HUES64 (cell line): ENCODE measurements around the gene C4B.
A peak's percentile ranks its signal among the peaks of the same experiment; 100 is the strongest.
"Not testable (repeated sequence)": the region's sequence is repeated elsewhere in the genome, so short reads cannot be mapped to it uniquely, and the experiment has no call there.

ENCODE experiments used
- H3K27ac ChIP-seq: 2 replicates; pipeline ENCODE4 v1.7.0; 2013; ENCODE audit warnings: low read depth, low read length, inconsistent platforms
- H3K27me3 ChIP-seq: 2 replicates; pipeline ENCODE4 v1.6.1; 2013; ENCODE audit warnings: mild to moderate bottlenecking, low read length; ENCODE audit not compliant: insufficient read depth
- H3K36me3 ChIP-seq: 2 replicates; pipeline ENCODE4 v1.6.1; 2013; ENCODE audit warnings: mild to moderate bottlenecking, low read length; ENCODE audit not compliant: insufficient read depth
- H3K4me1 ChIP-seq: 2 replicates; pipeline ENCODE4 v1.6.1; 2013; ENCODE audit warnings: mild to moderate bottlenecking, low read length, moderate library complexity; ENCODE audit not compliant: insufficient read depth
- H3K4me3 ChIP-seq: 2 replicates; pipeline ENCODE4 v1.5.1; 2013; ENCODE audit warnings: mild to moderate bottlenecking, low read length, moderate library complexity
- H3K9ac ChIP-seq: 2 replicates; pipeline ENCODE4 v1.6.1; 2013; ENCODE audit warnings: mild to moderate bottlenecking, low read depth, low read length
- H3K9me3 ChIP-seq: 2 replicates; pipeline ENCODE4 v1.6.1; 2013; ENCODE audit warnings: low read depth, low read length; ENCODE audit not compliant: insufficient read depth
- WGBS: fragments of 150-250, 120-280 bp; methylation state at CpG from one replicate; pipeline ENCODE4 v1.1.7; 2013; ENCODE audit warnings: missing lambda C conversion rate; 5-methylcytosine and 5-hydroxymethylcytosine counted together

C4B gene

DNA sequence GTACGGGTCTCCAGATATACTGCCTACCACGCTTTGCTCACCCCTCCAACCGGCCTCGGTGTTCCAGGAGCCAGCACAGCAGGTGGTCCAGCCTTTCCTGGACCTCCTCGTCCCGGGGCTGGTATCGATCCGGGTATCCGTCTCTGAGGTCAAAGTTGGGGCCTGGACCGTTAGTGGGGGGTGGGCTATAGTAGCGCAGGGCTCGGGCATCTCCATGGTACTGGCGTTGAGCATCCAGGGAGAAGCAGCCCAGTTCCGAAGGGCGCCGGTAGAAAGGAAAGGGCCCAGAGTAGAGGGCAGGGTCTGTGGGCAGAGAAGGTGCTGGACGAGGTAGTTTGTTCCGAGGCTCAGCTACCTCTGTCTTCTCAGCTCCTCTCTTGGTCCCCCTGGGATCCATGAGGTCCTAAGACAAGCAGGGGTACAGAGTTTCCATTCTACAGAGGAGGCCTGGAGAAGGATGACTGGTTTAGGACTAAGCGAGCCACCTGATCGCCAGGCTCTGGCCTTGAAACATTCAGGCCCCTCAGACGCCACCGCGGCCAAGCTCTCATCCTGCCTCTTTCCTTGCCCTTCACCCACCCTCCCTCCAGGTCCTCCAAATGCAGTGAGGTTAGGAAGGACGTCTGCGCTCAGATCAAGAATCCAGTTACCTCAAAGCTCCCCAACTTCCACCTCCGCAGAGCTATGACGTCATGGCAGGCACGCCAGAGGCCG is 43.2 kb upstream of the C4B start:
- Histone ChIP-seq H3K27me3 (no peaks in the 10 kb centered on the region), H3K4me3 (peak overlapping the region; percentile 90), H3K27ac (peak overlapping the region; percentile 98), H3K9ac (peak overlapping the region; percentile 77), H3K9me3 (no peaks in the 10 kb centered on the region), H3K36me3 (peaks cover 42% of the 10 kb centered on the region), H3K4me1 (peaks cover 10% of the 10 kb centered on the region; the same call in 1 of the 2 replicates)
- WGBS: 35% methylated on average over 29 of the region's 29 CpGs

DNA sequence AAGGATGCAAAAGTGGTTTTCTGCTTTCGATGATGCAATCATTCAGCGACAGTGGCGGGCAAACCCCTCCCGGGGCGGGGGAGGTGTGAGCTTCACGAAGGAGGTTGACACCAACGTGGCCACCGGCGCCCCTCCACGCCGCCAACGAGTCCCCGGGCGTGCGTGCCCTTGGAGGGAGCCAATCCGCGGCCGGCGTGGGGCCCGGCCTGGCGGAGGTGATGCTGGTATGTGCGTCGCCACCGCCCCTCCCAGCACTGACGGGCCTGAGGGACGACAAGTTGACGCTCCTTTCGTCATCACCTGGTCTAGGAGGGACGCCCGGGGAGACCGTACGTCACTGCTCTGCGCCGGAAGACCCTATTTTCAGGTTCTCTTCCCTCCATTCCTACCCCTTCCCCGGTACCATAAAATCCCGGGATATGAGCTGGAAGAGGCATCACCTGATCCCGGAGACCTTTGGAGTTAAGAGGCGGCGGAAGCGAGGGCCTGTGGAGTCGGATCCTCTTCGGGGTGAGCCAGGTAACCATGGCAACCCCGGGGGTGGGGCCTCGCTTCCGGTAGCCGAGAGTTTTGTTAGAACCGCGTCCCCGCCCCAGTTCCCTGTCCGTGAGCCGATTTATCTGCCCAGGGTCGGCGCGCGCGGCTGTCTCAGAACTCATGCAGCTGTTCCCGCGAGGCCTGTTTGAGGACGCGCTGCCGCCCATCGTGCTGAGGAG is 42.4 kb upstream of the C4B start, which contains the start of gene DXO:
Gene DXO (minus strand): TSS at position 146 of the 716 bp plus-strand sequence. CDS start 463 bp downstream, outside the sequence.
- peaks cover 10% of the 10 kb centered on the region; the same call in 1 of the 2 replicates for H3K4me1 ChIP-seq
- WGBS: under 1% methylated on average over 62 of the region's 62 CpGs
- H3K4me3 ChIP-seq: peak within 1 kb of the TSS; percentile 90
- H3K36me3 ChIP-seq: peaks cover 35% of the 10 kb centered on the region
- H3K9ac ChIP-seq: peak within 1 kb of the TSS; percentile 77
- H3K9me3 ChIP-seq: no peaks in the 10 kb centered on the region
- H3K27me3 ChIP-seq: no peaks in the 10 kb centered on the region
- peak within 1 kb of the TSS; percentile 98 for H3K27ac ChIP-seq

DNA sequence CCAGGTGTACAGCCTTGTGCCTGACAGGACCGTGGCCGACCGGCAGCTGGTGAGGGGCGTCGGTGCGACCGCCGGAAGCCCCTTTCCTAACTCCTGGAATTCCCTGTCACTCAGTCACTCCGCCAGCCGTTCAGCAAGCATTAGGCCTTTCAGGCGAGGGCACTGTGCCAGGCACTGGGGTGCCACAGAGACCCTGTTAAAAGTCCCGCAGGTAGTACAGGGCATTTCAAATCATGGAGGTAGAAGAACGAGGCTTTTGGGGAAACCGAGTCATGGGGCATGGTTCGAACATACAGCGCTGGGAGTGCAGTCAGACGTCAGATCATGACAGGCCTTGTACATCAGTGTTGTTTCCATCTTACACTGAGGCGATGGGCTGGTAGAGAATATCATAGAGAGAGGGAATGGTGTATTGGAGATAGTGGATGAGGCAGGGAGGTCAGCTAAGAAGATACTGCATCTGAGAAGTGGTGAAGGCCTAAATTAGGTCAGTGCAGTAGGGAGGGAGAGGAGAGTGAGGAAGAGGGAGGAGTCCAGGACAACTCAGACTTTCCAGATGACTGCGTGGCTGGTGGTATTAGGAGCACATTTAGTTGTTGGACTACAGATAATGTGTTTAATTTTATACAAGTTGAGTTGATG is 41.8 kb upstream of the C4B start:
- Histone ChIP-seq H3K9me3 (no peaks in the 10 kb centered on the region), H3K27me3 (no peaks in the 10 kb centered on the region), H3K4me1 (peaks cover 10% of the 10 kb centered on the region; the same call in 1 of the 2 replicates), H3K9ac (peak overlapping the region; percentile 77), H3K4me3 (peak overlapping the region; percentile 90), H3K36me3 (peaks cover 28% of the 10 kb centered on the region), H3K27ac (peak overlapping the region; percentile 98)
- WGBS: 15% methylated on average over 19 of the region's 19 CpGs

DNA sequence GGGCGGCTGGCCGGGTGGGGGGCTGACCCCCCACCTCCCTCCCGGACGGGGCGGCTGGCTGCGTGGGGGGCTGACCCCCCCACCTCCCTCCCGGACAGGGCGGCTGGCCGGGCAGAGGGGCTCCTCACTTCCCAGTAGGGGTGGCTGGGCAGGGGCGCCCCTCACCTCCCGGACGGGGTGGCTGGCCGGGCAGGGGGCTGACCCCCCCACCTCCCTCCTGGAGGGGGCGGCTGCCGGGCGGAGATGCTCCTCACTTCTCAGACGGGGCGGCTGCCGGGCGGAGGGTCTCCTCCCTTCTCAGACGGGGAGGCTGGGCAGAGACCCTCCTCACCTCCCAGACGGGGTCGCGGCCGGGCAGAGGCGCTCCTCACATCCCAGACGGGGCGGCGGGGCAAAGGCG is 38.5 kb upstream of the C4B start:
- not testable (repeated sequence) for H3K4me1 ChIP-seq, H3K27ac ChIP-seq, H3K27me3 ChIP-seq, H3K9me3 ChIP-seq, H3K4me3 ChIP-seq, H3K9ac ChIP-seq
- WGBS: 97% methylated on average over 28 of the region's 30 CpGs
- peaks cover 12% of the 10 kb centered on the region for H3K36me3 ChIP-seq

DNA sequence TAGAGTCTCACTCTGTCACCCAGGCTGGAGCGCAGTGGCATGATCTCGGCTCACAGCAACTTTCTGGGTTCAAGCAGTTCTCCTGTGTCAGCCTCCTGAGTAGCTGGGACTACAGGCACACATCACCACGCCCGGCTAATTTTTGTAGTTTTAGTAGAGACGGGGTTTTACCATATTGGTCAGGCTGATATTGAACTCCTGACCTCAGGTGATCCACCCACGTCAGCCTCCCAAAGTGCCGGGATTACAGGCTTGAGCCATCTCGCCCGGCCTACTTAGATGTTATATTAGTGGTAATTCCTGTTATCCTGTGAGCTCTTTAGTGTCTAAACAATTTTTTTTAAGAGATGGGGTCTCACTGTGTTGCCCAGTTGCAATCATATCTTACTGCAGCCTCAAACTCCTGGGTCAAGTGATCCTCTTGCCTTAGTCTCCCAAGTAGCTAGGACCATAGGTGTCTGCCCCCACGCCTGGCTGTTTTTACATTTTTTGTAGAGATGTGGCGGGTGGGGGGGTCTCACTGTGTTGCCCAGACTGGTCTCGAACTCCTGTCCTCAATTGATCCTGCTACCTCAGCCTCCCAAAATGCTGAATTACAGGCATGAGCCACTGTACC is 36.7 kb upstream of the C4B start:
- peaks cover 12% of the 10 kb centered on the region for H3K36me3 ChIP-seq
- WGBS: 95% methylated on average over 12 of the region's 12 CpGs
- no peak overlapping the region for H3K4me3 ChIP-seq
- no peak overlapping the region for H3K9ac ChIP-seq
- H3K9me3 ChIP-seq: no peaks in the 10 kb centered on the region
- H3K27ac ChIP-seq: no peak overlapping the region
- H3K27me3 ChIP-seq: no peaks in the 10 kb centered on the region
- peaks cover 6% of the 10 kb centered on the region; the same call in 1 of the 2 replicates for H3K4me1 ChIP-seq

DNA sequence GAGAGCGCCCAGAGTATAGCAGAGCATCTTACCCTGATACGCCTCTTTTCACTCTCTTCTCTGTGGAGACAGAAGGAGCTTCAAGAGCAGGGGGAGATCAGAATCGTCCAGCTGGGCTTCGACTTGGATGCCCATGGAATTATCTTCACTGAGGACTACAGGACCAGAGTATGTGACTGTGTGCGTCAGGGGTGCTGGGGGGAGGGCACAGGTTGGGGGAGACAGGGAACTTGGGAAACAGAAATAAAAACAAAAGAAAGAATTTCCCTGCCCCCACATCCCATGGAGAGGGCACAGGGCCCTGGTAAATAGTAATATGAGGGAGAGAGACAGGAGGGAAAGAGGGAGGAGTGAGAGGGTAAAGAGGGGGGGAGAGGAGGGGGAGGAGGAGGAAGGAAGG is 35.8 kb upstream of the C4B start:
- H3K27me3 ChIP-seq: no peaks in the 10 kb centered on the region
- H3K9me3 ChIP-seq: no peaks in the 10 kb centered on the region
- WGBS: 85% methylated on average over 5 of the region's 5 CpGs
- no peaks in the 10 kb centered on the region for H3K4me1 ChIP-seq
- H3K27ac ChIP-seq: no peak overlapping the region
- no peak overlapping the region for H3K4me3 ChIP-seq
- H3K9ac ChIP-seq: no peak overlapping the region
- peaks cover 12% of the 10 kb centered on the region for H3K36me3 ChIP-seq

DNA sequence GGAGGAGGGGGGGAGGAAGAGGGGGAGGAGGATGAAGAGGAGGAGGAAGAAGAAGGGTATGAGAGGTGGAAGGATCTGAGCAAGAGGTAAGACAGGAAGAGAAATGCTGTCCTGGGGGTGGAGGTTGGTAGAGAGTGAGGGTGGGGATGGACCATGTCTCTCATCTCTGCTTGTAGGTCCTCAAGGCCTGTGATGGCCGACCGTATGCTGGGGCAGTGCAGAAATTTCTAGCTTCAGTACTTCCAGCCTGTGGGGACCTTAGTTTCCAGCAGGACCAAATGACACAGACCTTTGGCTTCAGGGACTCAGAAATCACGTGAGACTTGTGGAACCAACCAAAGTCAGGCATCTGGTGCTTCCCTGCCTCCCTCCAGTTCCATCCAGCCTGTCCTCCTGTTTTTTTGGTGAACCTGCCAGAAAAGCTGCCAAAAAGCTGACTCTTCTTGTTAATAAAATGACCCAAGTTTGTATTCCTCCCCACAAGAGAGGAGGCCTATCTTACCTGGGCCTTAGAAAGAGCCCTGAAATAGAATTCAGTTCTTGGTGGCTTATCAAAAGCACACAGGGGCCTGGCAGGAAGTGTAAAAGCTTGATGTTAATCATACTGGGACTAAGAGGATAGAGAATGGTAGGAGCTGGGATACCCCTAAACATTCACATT is 35.2 kb upstream of the C4B start:
- 90% methylated on average over 3 of the region's 3 CpGs for WGBS
- Histone ChIP-seq H3K9me3 (no peaks in the 10 kb centered on the region), H3K9ac (no peak overlapping the region), H3K4me3 (no peak overlapping the region), H3K36me3 (peaks cover 12% of the 10 kb centered on the region), H3K27ac (no peak overlapping the region), H3K4me1 (no peaks in the 10 kb centered on the region), H3K27me3 (no peaks in the 10 kb centered on the region)

DNA sequence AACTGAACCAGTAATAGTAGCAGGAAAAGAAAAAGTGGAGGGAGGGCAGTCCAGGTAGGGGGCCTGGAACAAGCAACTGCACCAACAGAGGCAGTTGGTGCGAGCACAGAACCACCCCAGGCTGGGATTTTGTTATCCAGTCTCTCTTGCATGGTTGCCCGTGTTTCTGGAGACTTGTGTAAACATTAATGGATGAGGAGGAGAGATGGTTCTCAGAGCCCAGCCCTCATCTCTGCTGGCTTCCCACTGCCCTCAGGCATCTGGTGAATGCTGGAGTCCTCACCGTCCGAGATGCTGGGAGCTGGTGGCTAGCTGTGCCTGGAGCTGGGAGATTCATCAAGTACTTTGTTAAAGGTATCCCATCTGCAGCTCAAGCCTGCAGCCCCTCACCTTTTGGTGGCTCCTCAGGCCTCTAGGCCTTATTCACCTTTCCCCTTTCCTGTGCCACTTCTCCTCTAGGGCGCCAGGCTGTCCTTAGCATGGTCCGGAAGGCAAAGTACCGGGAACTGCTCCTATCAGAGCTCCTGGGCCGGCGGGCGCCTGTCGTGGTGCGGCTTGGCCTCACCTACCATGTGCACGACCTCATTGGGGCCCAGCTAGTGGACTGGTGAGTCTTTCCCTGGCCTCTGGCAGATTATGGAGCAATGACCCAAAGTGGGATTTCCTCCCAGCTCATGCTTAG is 34.3 kb upstream of the C4B start:
- not testable (repeated sequence) for H3K27ac ChIP-seq, H3K4me3 ChIP-seq, H3K27me3 ChIP-seq, H3K9ac ChIP-seq, H3K9me3 ChIP-seq, H3K4me1 ChIP-seq, H3K36me3 ChIP-seq
- WGBS: 95% methylated on average over 12 of the region's 13 CpGs

DNA sequence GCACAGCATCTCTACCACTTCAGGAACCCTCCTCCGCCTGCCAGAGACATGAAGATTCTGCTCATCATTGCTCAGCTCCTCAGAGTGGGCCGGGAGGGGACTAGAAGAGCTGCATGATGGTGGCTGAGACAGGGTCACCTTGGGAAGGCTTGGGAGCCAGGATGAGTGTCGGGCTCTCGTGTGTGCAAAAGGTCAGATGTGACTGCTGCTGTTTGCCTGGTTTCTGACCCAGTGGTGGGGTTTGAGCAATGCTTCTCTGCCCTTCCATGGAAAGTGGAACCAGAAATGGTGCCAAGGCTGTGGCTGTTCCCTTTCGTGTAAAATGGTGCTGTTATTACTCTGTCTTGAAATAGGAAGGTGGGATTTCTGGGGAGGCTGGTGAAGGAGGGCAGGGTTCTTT is 33.6 kb upstream of the C4B start:
- not testable (repeated sequence) for H3K36me3 ChIP-seq, H3K27me3 ChIP-seq, H3K9me3 ChIP-seq, H3K4me1 ChIP-seq, H3K9ac ChIP-seq, H3K4me3 ChIP-seq, H3K27ac ChIP-seq
- WGBS: no CpG with 5 or more reads among the region's 5 CpGs

DNA sequence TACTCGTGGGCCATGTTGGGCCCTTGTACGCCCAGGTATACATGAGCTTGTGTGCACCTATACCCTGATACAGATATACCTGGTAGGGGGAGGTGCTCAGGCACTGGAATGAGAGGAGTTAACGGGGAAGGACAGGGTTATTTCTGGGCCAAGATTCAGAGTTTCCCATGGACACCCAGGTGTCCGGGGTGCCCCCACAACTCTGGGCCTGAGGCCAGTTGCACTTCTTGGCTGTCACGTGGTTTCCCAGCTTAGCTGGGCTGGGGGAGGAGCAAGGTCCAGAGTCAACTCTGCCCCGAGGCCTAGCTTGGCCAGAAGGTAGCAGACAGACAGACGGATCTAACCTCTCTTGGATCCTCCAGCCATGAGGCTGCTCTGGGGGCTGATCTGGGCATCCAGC is 32.9 kb upstream of the C4B start, which contains the start of gene C4A:
Gene C4A (plus strand): TSS at position 314 of the 400 bp plus-strand sequence. CDS start 51 bp downstream, at position 365.
- H3K36me3 ChIP-seq, H3K27ac ChIP-seq, H3K4me1 ChIP-seq, H3K9ac ChIP-seq, H3K4me3 ChIP-seq, H3K27me3 ChIP-seq, H3K9me3 ChIP-seq: not testable (repeated sequence)
- WGBS: no CpG with 5 or more reads among the region's 7 CpGs
